GM18520 (cell line): ENCODE results near the gene REM1.
"Not testable (repeated sequence)": the region's sequence is repeated elsewhere in the genome, so short reads cannot be mapped to it uniquely, and the experiment has no call there.

Source experiments
- ATAC-seq: cut with Tn5 transposase; IDR thresholded peaks from one replicate; pipeline ENCODE4 v1.9.1; 2021; ENCODE audit not compliant: unreplicated experiment

REM1 gene

DNA sequence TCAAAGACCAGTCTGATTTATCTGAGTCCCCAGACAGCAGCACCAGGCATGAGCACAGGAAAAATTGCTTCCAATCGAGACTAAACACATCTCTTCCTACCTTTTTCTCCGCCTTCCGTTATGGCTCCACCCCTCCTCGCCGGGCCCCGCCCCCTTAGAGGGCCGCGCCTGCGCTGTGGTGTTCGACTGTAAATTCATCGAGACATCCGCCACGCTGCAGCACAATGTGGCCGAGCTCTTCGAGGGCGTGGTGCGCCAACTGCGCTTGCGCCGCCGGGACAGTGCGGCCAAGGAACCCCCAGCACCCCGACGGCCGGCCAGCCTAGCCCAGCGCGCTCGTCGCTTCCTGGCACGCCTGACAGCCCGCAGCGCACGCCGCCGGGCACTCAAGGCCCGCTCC lies 8.9 kb downstream of the REM1 start:
- ATAC-seq = no peak

GRCh38 chr20:31485450-31486339 lies 10.6 kb downstream of the REM1 start:
- ATAC-seq = no peak

DNA sequence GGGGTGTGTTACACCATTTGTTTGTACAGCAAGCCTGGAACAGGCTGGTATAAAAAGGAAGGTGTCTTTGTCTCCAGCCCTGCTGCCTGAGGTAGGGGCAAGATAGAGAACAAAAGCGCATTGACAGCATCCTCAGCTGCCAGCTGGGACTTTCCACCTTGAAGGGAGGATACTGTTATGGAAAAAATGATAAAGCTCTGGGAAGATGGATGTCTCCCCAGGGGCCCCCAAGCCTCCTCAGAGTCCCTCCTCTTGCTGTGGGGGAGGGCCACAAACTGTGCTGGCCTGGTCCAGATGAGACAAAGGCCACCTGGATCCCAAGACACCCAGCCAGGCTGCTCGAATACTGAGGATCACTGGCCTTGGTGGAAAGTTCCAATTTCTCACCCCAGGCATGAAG lies 13.0 kb downstream of the REM1 start:
- ATAC-seq = no peak

DNA sequence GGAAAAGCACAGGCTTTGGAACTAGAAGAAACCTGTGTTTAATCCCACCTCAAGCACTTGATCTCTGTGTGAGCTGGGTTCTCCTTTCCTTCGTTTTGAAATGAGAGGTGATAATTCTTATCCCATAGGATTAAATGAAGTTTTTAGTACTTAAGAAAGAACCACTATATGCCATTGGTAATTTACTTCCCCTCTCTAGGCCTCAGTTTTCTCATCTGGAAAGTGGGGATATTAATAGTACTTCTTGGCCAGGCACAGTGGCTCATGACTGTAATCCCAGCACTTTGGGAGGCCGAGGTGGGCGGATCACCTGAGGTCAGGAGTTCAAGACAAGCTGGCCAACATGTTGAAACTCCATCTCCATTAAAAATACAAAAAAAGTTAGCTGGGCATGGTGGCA lies 14.1 kb downstream of the REM1 start:
- ATAC-seq = no peak

DNA sequence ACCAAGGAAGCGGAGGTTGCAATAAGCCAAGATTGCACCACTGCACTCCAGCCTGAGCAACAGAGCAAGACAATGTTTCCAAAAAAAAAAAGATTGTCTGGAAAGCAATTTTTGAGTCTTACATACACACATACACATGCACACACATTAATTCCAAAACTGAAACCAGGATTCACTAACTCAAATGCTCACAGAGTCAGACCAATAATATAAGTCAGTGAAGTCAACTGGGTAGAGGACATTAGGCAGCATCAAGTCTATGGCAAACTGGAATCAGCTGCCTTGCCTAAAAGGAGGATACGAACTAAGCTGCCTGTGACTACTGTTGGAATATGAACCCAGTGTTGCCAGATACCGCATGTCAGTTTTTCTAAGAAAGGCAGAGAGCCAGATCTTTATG lies 15.7 kb downstream of the REM1 start:
- no peak for ATAC-seq

GRCh38 chr20:31494131-31494530 lies 19.0 kb downstream of the REM1 start:
- ATAC-seq = no peak

DNA sequence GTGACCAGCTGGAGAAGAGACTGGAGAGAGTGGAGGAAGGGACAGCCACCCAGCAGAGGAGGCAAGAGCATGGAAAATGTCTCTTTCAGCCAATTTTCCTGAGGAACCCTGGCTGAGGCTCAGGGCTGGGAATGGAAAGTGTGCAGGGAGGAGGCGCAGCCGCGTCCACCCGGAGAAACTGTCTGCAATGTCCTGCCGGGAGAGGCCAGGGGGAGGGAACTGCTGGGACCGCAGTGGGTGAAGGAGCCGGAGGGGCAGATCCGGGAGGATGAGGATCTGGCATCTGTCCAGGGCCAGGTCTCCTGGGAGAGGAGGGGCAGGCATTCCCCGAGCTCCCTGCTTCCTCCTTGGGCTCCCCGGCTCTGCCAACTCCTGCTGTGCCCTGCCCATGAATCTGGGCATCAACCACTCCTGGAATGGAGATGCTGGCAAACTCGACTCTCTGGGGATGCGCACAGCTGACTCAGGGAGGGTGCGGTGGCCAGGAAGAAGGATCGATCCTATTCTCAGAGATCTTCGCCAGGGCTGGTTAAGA lies 21.7 kb downstream of the REM1 start:
- no peak for ATAC-seq

DNA sequence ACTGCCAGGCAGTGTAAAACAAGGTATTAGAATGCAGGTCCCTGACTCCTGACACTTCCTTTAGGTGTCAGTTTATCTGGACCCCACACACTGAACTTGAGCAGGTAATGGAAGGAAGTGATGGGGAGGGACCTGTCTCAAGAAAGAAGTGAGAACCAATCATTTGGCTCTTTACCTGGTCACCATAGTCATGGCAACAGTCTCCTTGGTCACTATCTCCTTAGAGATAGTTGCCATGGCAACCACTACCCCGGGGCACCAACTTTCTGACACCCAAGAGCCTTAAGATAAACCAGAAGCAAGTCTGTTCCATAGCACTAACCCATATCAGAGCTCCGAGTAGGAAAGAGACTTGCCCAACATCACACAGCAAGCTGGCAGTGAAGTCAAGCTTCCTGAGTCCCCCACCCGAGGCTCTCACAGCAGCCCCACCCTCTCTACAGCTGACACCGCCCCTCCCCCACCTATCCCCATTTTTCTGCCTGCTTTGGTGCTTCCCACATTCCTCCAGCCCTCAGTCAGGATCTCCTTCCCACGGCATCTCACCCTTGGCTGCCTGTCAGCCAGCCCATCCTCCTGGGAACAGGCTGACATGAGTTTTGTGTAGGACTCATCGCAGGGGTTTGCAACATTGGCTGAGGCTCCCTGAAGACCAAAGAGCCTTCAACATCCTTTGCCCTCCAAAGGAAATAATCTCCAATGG lies 22.9 kb downstream of the REM1 start:
- no peak for ATAC-seq

GRCh38 chr20:31500527-31500926 lies 25.4 kb downstream of the REM1 start:
- no peak for ATAC-seq

- ATAC-seq = peak; percentile 85
These were observed 28.0 kb downstream of the REM1 start for GRCh38 chr20:31502884-31503673.

DNA sequence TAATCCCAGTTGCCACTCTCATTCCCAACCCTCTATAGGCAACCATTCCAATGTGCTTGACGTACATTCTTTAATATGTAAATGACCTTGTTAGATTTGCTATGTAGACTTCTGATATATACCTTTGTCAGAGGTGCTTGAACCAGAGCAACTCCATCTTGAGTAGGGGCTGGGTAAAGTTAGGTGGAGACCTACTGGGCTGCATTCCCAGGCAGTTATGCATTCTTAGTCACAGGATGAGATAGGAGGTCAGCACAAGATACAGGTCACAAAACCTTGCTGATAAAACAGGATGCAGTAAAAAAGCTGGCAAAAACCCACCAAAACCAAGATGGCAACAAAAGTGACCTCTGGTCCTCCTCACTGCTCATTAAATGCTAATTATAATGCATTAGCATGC lies 30.8 kb downstream of the REM1 start:
- no peak for ATAC-seq

DNA sequence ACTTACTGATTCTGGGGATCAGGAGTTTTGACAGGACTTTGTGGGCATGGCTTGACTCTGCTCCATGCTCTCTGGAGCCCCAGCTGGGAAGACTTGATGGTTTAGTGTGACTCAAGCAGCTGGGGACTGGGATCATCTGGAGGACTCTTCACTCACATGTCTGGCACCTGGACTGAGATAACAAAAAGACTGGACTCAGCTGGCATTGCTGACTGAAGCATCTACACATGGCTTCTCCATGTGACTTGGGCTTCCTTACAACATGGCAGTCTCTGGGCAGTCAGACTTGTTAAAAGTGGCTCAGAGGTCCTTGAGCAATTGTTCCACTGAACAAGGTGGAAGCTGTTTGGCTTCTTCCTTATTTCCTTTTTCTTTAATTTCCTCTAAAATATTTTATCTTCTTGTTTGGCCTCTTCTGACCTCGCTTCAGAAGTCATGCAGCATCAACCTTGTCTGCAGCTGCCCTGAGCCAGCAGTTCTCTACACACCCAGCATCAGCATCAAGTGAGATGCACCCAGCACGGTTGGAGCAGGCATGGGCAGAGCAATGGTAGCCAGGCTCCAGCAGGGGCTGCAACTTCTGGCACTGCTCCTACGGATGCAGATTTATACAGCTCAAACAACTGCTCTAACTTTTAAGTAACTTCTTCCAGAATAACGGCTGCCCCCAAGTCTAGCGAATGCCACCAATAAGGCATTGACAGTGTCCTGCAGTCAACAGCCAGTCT lies 33.6 kb downstream of the REM1 start:
- no peak for ATAC-seq

DNA sequence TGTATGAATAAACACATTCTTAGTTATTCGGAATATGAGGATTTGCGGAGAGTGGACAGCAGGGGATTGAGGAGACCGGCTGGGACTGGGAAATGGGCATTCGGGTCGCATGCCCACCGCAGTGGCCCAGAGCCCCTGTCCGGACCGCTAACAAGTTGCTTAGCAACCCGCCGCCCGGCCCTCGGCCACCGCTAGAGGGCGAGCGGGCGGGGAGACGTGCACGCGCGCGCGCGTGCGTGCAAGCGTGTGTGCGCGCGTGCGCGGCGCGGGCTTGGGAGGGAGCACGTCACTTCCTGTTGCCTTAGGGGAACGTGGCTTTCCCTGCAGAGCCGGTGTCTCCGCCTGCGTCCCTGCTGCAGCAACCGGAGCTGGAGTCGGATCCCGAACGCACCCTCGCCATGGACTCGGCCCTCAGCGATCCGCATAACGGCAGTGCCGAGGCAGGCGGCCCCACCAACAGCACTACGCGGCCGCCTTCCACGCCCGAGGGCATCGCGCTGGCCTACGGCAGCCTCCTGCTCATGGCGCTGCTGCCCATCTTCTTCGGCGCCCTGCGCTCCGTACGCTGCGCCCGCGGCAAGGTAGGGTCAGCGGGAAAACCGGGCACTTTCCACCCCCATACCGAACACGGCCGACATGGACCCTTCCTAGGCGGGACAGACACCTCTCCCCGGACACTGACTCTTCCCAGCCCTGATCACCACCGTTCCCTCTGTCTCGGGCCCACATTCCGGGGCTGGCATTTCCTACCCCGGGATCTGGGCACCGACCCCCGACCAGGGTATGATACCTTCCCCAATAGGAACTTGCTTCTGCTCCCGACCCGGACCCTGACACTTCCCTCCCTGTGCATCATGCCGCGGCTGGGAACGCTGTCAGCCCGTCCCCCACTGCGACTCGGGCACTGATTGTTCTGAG lies 39.3 kb downstream of the REM1 start, which contains the start of gene HM13:
HM13 (plus strand) TSS at position 289 of the 918 bp plus-strand sequence; CDS start at position 399, 110 bp downstream.
- ATAC-seq = peak; percentile 90

DNA sequence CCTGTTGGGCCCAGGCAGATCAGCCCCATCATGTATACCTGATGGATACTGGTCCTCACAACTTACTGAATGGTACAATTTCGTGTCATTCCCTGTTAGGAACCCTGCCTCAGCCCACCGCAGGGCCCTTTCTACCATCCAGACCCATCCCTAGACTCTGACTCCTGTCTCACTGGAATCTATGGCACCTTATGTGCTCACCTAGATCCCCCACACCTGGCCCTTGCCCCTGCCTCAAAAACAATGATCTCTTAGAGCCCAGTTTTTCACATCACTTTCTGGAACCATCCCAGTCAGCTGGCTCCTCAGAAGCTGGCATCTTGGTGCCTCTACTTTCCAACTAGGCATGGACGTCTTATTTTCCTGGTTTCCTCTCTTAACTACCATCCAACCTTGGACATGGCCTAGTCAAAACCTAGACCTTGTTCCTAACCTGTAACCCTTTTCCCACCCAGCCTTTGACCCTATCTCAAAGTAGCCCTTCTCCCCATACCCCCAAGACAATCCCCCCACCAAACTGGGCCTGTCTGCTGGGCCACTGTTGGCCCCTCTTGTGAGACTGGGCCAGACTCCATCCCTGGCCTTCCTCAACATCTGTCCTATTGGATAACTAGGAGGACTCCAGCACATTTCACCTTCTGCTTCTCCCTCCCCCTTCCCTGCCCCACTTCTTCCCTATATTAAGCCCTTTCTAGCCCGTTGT lies 40.1 kb downstream of the REM1 start:
- ATAC-seq = no peak

DNA sequence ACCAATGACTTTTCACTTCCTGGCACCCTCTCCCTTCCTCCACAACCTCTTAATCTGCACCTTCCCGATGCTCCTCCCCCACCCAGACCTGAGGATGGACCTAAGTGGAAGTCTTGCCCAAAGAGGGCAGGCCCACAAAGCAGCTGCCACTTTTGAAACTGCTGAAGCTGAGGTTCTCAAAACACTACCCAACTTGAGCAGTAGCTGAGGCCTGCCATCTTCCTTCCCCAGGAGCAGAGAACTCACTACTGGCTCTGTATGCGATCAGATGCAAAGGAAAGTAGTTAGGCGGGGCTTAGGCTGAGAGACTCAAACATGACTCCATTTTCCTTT lies 40.7 kb downstream of the REM1 start:
- no peak for ATAC-seq

DNA sequence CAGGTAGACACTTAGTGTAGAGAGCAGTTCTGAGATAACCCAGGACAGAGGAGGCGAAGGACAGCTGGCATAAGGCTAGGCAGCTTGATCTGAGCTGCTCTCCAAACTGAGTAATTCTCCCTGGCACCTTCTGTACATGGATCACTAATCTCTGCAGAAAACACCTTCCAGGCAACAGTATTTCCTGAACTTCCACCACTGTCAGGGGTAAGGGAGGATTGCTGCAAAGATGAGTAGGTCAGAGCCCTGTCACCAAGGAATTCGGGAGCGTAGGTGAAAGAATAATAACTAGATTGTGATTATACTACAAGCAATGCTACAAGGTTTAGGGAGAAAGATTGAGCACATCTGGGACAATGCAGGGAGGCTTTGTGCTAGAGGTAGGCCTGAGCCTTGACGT lies 41.1 kb downstream of the REM1 start:
- ATAC-seq = no peak

DNA sequence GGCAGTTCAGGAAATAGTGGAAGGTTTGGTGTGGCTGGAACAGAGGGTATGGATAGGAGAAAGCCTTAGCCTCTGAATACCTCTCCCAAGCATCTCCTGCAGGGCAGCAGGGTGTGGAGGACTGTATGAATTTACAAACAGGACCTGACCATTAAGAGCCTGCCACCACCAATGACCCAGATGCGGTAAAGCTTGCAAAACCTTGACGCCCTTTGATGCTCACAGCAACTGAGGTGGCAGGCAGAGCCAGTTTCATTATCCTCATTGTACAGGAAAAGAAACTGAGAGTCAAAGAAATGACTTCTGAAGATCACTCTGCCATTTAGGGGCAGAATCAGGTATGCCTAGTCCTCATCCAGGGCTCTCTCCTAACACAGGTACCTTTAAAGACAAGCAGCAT lies 41.6 kb downstream of the REM1 start:
- ATAC-seq = no peak

- no peak for ATAC-seq
These were observed 42.3 kb downstream of the REM1 start for GRCh38 chr20:31517373-31517772.

GRCh38 chr20:31521267-31521666 lies 46.2 kb downstream of the REM1 start:
- not testable (repeated sequence) for ATAC-seq
